ENCODE measurements around the gene SUB1.
A peak's percentile ranks its signal among the peaks of the same experiment; 100 is the strongest.

Gene SUB1

GRCh38 chr5:32583582-32584232, 1.6 kb upstream of the SUB1 start:
- H3K27ac ChIP-seq = no peak overlapping the region
- TF ChIP-seq CTCF (IDR thresholded peaks at IDR 0.05) (no peak), ZFX (IDR thresholded peaks at IDR 0.05; ENCODE audit: borderline replicate concordance) (no peak)

GRCh38 chr5:32584646-32585045, 711 bp upstream of the SUB1 start:
- no peak for TF ChIP-seq CTCF (IDR thresholded peaks at IDR 0.05)
- TF ChIP-seq ZFX (IDR thresholded peaks at IDR 0.05; ENCODE audit: borderline replicate concordance) = no peak
- H3K27ac ChIP-seq = no peak overlapping the region

GRCh38 chr5:32585122-32585445, 273 bp upstream of the SUB1 start:
- peak overlapping the region; percentile 92 for H3K27ac ChIP-seq
- TF ChIP-seq ZFX (IDR thresholded peaks at IDR 0.05; ENCODE audit: borderline replicate concordance) = no peak
- TF ChIP-seq CTCF (IDR thresholded peaks at IDR 0.05) = no peak

GRCh38 chr5:32586276-32586599, 881 bp downstream of the SUB1 start:
- H3K27ac ChIP-seq = peak overlapping the region; percentile 92
- no peak for TF ChIP-seq ZFX (IDR thresholded peaks at IDR 0.05; ENCODE audit: borderline replicate concordance)
- TF ChIP-seq CTCF (IDR thresholded peaks at IDR 0.05) = no peak

GRCh38 chr5:32587067-32587551, 1.8 kb downstream of the SUB1 start:
- no peak for TF ChIP-seq ZFX (IDR thresholded peaks at IDR 0.05; ENCODE audit: borderline replicate concordance)
- TF ChIP-seq CTCF (IDR thresholded peaks at IDR 0.05) = no peak
- no peak overlapping the region for H3K27ac ChIP-seq

GRCh38 chr5:32589416-32589815, 4.1 kb downstream of the SUB1 start:
- no peak overlapping the region for H3K27ac ChIP-seq
- TF ChIP-seq CTCF (IDR thresholded peaks at IDR 0.05) (no peak), ZFX (IDR thresholded peaks at IDR 0.05; ENCODE audit: borderline replicate concordance) (no peak)

- TF ChIP-seq ZFX (IDR thresholded peaks at IDR 0.05; ENCODE audit: borderline replicate concordance) = no peak
- peak; percentile 83 for TF ChIP-seq CTCF (IDR thresholded peaks at IDR 0.05)
Observed at GRCh38 chr5:32589942-32590869, 4.8 kb downstream of the SUB1 start.

More at GRCh38 chr5:32589942-32590869, 4.8 kb downstream of the SUB1 start:
- no peak overlapping the region for H3K27ac ChIP-seq

Data from 22Rv1 (cell line).